GM23338 (cell line): ENCODE data around the gene CDC42BPG. TPM values are rescaled to one million over a fixed set of nuclear protein-coding genes. Genes with fewer than 3 reads are reported as not detected.

Source experiments
- ATAC-seq: fragments of 200-7000 bp; cut with Tn5 transposase; 3 replicates; pipeline ENCODE4 v1.9.1; 2020
- DNase-seq: peaks from one replicate; pipeline ENCODE4 v3.0.0-alpha.2; 2015; ENCODE audit warnings: low spot score
- H2AFZ ChIP-seq: fragments of 200-600 bp; sonication (generic); 2 replicates; pipeline ENCODE4 v1.8.0; 2016; ENCODE audit warnings: antibody characterized with exemption, mild to moderate bottlenecking, moderate library complexity
- H3F3A ChIP-seq: fragments of 200-600 bp; sonication (generic); replicated peaks from 2 replicates; pipeline ENCODE4 v1.8.0; 2017; ENCODE audit warnings: antibody characterized with exemption, mixed run types, low read depth
- H3K27ac ChIP-seq: fragments of 200-600 bp; sonication (generic); 2 replicates; pipeline ENCODE4 v1.6.1; 2016; ENCODE audit warnings: low read depth
- H3K27me3 ChIP-seq: fragments of 200-600 bp; sonication (generic); 2 replicates; pipeline ENCODE4 v1.8.0; 2016; ENCODE audit warnings: mild to moderate bottlenecking, mixed run types, moderate library complexity; ENCODE audit not compliant: insufficient read depth
- H3K36me3 ChIP-seq: fragments of 200-600 bp; sonication (generic); 2 replicates; pipeline ENCODE4 v1.8.0; 2016; ENCODE audit warnings: mild to moderate bottlenecking; ENCODE audit not compliant: insufficient read depth
- H3K4me1 ChIP-seq: fragments of 200-600 bp; sonication (generic); 2 replicates; pipeline ENCODE4 v1.8.0; 2016; ENCODE audit warnings: mild to moderate bottlenecking, moderate library complexity; ENCODE audit not compliant: insufficient read depth
- H3K4me2 ChIP-seq: fragments of 200-600 bp; sonication (generic); 2 replicates; pipeline ENCODE4 v1.7.1; 2017; ENCODE audit warnings: mixed run types
- H3K4me3 ChIP-seq: fragments of 200-600 bp; sonication (generic); 2 replicates; pipeline ENCODE4 v1.6.1; 2016; ENCODE audit warnings: mixed run types
- H3K79me2 ChIP-seq: fragments of 200-600 bp; sonication (generic); replicated peaks from 2 replicates; pipeline ENCODE4 v1.8.0; 2017; ENCODE audit warnings: mild to moderate bottlenecking; ENCODE audit not compliant: insufficient read depth
- H3K9me2 ChIP-seq: fragments of 200-600 bp; sonication (generic); 2 replicates; pipeline ENCODE4 v1.8.0; 2017; ENCODE audit not compliant: insufficient read depth
- H4K20me1 ChIP-seq: fragments of 200-600 bp; sonication (generic); replicated peaks from 2 replicates; pipeline ENCODE4 v1.8.0; 2017; ENCODE audit warnings: mild to moderate bottlenecking; ENCODE audit not compliant: insufficient read depth
- H3K27ac Mint-ChIP-seq: 2 replicates; pipeline ENCODE4 v1.8.0; 2020; ENCODE audit warnings: inconsistent platforms, mild to moderate bottlenecking, moderate library complexity, mixed read lengths
- H3K27me3 Mint-ChIP-seq: 3 replicates; pipeline ENCODE4 v1.8.0; 2022; ENCODE audit warnings: low read depth, mild to moderate bottlenecking, moderate library complexity, mixed read lengths, inconsistent platforms; ENCODE audit not compliant: insufficient read depth, poor library complexity
- H3K36me3 Mint-ChIP-seq: 3 replicates; pipeline ENCODE4 v1.8.0; 2021; ENCODE audit warnings: low read depth, mild to moderate bottlenecking, inconsistent platforms, moderate library complexity, mixed read lengths
- H3K4me1 Mint-ChIP-seq: 3 replicates; pipeline ENCODE4 v1.8.0; 2020; ENCODE audit warnings: mild to moderate bottlenecking, inconsistent platforms, mixed read lengths
- H3K4me3 Mint-ChIP-seq: 3 replicates; pipeline ENCODE4 v1.8.0; 2021; ENCODE audit warnings: moderate library complexity, mild to moderate bottlenecking, inconsistent platforms, mixed read lengths
- H3K9me3 Mint-ChIP-seq: 3 replicates; pipeline ENCODE4 v1.8.0; 2020; ENCODE audit warnings: moderate library complexity, mild to moderate bottlenecking, inconsistent platforms, mixed read lengths
- CREB1 ChIP-seq: fragments of 250-450 bp; sonication (Bioruptor Pico); IDR thresholded peaks from 2 replicates; pipeline ENCODE4 v1.5.0; 2020; ENCODE audit warnings: low read depth, mild to moderate bottlenecking, moderate library complexity
- NANOG ChIP-seq: IDR thresholded peaks from 2 replicates; pipeline ENCODE4 v1.6.1; 2016; ENCODE audit warnings: antibody characterized with exemption, borderline replicate concordance
- POLR2AphosphoS5 ChIP-seq: IDR thresholded peaks from 2 replicates; pipeline ENCODE4 v1.6.1; 2016; ENCODE audit warnings: antibody characterized with exemption, low read depth
- ZNF331 ChIP-seq: fragments of 250-450 bp; sonication (Bioruptor Pico); IDR thresholded peaks from 2 replicates; pipeline ENCODE4 v1.5.0; 2020; ENCODE audit warnings: low read depth, mild to moderate bottlenecking, moderate library complexity
- polyA plus RNA-seq: library from polyadenylated mRNA; unstranded; fragments of >200 nt; fragmentation: Nextera tagmentation; extraction: Ambion mirVana; gene quantifications from 2 replicates; pipeline ENCODE4 v1.2.1, GENCODE V29; 2016
- total RNA-seq: library from RNA; depleted of rRNA; stranded (reverse); fragments of >200 nt; shearing (Covaris generic); gene quantifications from 2 replicates; pipeline ENCODE4 v1.2.3, GENCODE V29; 2014
- TF ChIP-seq, protein P1 (sequence below): IDR thresholded peaks from 2 replicates; pipeline ENCODE4 v1.6.1; 2016; ENCODE audit warnings: antibody characterized with exemption
- TF ChIP-seq, protein P2 (sequence below): IDR thresholded peaks from one replicate; pipeline ENCODE4 v1.6.1; 2018; ENCODE audit warnings: antibody characterized with exemption; ENCODE audit not compliant: unreplicated experiment
- TF ChIP-seq, protein P3 (sequence below), 2 experiments: fragments of 200-600 bp in 1 of 2; sonication (generic) in 1 of 2; conservative IDR thresholded peaks; 2 replicates each; pipeline versions ENCODE4 v1.5.1 to v1.6.1; 2016 to 2017; ENCODE audit warnings: antibody characterized with exemption in 2 of 2, low read depth in 2 of 2, mild to moderate bottlenecking in 2 of 2, moderate library complexity in 1 of 2

Gene CDC42BPG
- total and polyA plus RNA-seq, 2 experiments from 2014 or later: 2.3 to 11.6 TPM

DNA sequence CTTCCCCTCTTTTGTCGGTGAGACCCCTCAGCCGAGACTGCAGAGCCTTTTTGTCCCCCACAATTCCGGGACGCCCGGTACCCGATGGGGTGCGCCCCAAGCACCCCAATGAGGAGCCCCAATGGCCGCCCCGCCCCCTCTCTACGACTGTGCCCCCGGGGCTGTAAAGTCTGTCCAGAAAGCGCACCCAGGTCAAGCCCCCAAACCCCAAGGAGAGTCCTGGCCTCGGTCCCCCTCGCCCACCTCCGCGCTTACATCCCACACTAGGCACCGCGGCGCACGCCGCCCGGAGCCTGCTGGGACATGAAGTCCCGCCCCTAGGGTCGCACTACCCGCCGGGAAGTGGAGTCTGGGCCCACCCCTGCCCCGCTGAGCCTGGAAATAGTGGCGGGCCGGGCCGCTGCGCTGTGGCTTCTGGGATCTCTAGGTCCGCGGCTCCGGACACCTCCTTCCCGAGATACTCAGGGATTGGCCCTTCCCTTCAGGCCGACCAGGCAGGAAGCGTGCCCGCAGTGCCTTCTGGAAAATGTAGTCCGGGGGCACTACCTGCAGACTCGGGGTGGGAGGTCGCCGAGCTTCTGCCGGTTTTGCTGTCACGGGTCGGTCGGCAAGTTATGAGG, 34.1 kb downstream of the CDC42BPG start, which contains the start of gene MEN1:
TSS of gene MEN1 (minus strand) at position 281 of the 620 bp plus-strand sequence. CDS start 442 bp downstream, outside the sequence.
- peaks cover 21% of the 10 kb centered on the region for H3K36me3 Mint-ChIP-seq
- DNase-seq: peak; percentile 99
- Histone ChIP-seq H3K4me2 (peak within 1 kb of the TSS; percentile 93), H2AFZ (peak within 1 kb of the TSS; percentile 78), H3K79me2 (peaks cover 6% of the 10 kb centered on the region; the same call in 1 of the 2 replicates), H3K9me2 (no peaks in the 10 kb centered on the region), H3F3A (peaks cover 4% of the 10 kb centered on the region; the same call in 1 of the 2 replicates), H3K4me1 (peaks cover 5% of the 10 kb centered on the region; the same call in 1 of the 2 replicates), H3K36me3 (no peaks in the 10 kb centered on the region), H3K27me3 (no peaks in the 10 kb centered on the region), H4K20me1 (0 out of 2 replicates have a peak, but pooled peaks cover 13% of the 10 kb centered on the region), H3K4me3 (peak within 1 kb of the TSS; percentile 83), H3K27ac (peak within 1 kb of the TSS; percentile 30; the same call in 1 of the 2 replicates)
- peak within 1 kb of the TSS; percentile 92 for H3K4me3 Mint-ChIP-seq
- no peaks in the 10 kb centered on the region; the same call in 2 of the 3 replicates for H3K9me3 Mint-ChIP-seq
- peaks cover 13% of the 10 kb centered on the region for H3K27me3 Mint-ChIP-seq
- peaks cover 9% of the 10 kb centered on the region for H3K4me1 Mint-ChIP-seq
- peak; percentile 97 for ATAC-seq
- peak; percentile 55 for TF ChIP-seq CREB1 (CRISPR knock-in tag)
- TF ChIP-seq, protein P1, sequence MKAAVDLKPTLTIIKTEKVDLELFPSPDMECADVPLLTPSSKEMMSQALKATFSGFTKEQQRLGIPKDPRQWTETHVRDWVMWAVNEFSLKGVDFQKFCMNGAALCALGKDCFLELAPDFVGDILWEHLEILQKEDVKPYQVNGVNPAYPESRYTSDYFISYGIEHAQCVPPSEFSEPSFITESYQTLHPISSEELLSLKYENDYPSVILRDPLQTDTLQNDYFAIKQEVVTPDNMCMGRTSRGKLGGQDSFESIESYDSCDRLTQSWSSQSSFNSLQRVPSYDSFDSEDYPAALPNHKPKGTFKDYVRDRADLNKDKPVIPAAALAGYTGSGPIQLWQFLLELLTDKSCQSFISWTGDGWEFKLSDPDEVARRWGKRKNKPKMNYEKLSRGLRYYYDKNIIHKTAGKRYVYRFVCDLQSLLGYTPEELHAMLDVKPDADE: peak; percentile 97
- peak; percentile 80 for TF ChIP-seq POLR2AphosphoS5
- TF ChIP-seq NANOG: no peak
- TF ChIP-seq, protein P2, sequence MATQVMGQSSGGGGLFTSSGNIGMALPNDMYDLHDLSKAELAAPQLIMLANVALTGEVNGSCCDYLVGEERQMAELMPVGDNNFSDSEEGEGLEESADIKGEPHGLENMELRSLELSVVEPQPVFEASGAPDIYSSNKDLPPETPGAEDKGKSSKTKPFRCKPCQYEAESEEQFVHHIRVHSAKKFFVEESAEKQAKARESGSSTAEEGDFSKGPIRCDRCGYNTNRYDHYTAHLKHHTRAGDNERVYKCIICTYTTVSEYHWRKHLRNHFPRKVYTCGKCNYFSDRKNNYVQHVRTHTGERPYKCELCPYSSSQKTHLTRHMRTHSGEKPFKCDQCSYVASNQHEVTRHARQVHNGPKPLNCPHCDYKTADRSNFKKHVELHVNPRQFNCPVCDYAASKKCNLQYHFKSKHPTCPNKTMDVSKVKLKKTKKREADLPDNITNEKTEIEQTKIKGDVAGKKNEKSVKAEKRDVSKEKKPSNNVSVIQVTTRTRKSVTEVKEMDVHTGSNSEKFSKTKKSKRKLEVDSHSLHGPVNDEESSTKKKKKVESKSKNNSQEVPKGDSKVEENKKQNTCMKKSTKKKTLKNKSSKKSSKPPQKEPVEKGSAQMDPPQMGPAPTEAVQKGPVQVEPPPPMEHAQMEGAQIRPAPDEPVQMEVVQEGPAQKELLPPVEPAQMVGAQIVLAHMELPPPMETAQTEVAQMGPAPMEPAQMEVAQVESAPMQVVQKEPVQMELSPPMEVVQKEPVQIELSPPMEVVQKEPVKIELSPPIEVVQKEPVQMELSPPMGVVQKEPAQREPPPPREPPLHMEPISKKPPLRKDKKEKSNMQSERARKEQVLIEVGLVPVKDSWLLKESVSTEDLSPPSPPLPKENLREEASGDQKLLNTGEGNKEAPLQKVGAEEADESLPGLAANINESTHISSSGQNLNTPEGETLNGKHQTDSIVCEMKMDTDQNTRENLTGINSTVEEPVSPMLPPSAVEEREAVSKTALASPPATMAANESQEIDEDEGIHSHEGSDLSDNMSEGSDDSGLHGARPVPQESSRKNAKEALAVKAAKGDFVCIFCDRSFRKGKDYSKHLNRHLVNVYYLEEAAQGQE: no peak
- TF ChIP-seq, protein P3, sequence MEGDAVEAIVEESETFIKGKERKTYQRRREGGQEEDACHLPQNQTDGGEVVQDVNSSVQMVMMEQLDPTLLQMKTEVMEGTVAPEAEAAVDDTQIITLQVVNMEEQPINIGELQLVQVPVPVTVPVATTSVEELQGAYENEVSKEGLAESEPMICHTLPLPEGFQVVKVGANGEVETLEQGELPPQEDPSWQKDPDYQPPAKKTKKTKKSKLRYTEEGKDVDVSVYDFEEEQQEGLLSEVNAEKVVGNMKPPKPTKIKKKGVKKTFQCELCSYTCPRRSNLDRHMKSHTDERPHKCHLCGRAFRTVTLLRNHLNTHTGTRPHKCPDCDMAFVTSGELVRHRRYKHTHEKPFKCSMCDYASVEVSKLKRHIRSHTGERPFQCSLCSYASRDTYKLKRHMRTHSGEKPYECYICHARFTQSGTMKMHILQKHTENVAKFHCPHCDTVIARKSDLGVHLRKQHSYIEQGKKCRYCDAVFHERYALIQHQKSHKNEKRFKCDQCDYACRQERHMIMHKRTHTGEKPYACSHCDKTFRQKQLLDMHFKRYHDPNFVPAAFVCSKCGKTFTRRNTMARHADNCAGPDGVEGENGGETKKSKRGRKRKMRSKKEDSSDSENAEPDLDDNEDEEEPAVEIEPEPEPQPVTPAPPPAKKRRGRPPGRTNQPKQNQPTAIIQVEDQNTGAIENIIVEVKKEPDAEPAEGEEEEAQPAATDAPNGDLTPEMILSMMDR (conservative IDR thresholded peaks at IDR 0.05; ENCODE audit: low read depth in 2 of 2): no peak
- TF ChIP-seq ZNF331: no peak
- H3K27ac Mint-ChIP-seq: peak within 1 kb of the TSS; percentile 89
